PFSK-1 (cell line): ENCODE measurements around the gene CREM.

ENCODE experiments used
- FOXP2 ChIP-seq: optimal IDR thresholded peaks from 2 replicates; pipeline ENCODE3; 2011; ENCODE audit warnings: borderline replicate concordance, control low read depth, inconsistent platforms; ENCODE audit not compliant: insufficient read depth; ENCODE audit errors: extremely low read length, extremely low read depth
- POLR2AphosphoS5 ChIP-seq: IDR thresholded peaks from 2 replicates; pipeline ENCODE4 v1.6.1; 2012; ENCODE audit warnings: low read depth, mild to moderate bottlenecking, control low read depth, low read length, moderate library complexity
- SIN3A ChIP-seq: IDR thresholded peaks from 2 replicates; pipeline ENCODE4 v1.6.1; 2012; ENCODE audit warnings: mild to moderate bottlenecking, low read length, moderate library complexity, borderline replicate concordance; ENCODE audit not compliant: insufficient read depth
- TAF1 ChIP-seq: IDR thresholded peaks from 2 replicates; pipeline ENCODE4 v1.6.1; 2012; ENCODE audit warnings: low read length, control low read depth, borderline replicate concordance; ENCODE audit not compliant: insufficient read depth
- TF ChIP-seq, protein P1 (sequence below), 2 experiments: IDR thresholded peaks; 2 replicates each; pipeline versions ENCODE4 v1.6.1 to v1.8.0; 2011 to 2012; ENCODE audit warnings: low read depth in 2 of 2, low read length in 2 of 2, control low read depth in 1 of 2, inconsistent platforms in 1 of 2, mild to moderate bottlenecking in 1 of 2, moderate library complexity in 1 of 2; ENCODE audit not compliant: insufficient read depth in 1 of 2

The CREM gene

DNA sequence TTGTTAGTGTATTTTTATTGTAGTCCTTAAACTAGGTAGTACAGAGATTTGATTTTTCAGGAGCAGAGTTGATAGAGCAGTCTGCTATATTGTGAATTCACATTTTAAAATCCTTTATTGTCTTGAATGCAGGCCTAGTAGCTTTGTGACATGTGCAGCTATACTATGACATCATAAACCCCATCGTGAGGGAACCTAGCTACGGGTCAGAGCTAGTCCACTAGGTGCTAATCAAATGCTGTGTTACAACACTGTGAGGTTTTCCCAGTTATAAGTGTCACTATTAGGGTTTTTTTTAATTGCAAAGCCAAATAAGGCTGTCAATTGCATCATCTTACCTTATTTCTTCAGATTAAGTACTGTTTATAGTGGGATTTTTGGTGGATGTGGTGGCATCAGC is 40.7 kb downstream of the CREM start:
- TF ChIP-seq, protein P1, sequence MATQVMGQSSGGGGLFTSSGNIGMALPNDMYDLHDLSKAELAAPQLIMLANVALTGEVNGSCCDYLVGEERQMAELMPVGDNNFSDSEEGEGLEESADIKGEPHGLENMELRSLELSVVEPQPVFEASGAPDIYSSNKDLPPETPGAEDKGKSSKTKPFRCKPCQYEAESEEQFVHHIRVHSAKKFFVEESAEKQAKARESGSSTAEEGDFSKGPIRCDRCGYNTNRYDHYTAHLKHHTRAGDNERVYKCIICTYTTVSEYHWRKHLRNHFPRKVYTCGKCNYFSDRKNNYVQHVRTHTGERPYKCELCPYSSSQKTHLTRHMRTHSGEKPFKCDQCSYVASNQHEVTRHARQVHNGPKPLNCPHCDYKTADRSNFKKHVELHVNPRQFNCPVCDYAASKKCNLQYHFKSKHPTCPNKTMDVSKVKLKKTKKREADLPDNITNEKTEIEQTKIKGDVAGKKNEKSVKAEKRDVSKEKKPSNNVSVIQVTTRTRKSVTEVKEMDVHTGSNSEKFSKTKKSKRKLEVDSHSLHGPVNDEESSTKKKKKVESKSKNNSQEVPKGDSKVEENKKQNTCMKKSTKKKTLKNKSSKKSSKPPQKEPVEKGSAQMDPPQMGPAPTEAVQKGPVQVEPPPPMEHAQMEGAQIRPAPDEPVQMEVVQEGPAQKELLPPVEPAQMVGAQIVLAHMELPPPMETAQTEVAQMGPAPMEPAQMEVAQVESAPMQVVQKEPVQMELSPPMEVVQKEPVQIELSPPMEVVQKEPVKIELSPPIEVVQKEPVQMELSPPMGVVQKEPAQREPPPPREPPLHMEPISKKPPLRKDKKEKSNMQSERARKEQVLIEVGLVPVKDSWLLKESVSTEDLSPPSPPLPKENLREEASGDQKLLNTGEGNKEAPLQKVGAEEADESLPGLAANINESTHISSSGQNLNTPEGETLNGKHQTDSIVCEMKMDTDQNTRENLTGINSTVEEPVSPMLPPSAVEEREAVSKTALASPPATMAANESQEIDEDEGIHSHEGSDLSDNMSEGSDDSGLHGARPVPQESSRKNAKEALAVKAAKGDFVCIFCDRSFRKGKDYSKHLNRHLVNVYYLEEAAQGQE (IDR thresholded peaks at IDR 0.05; ENCODE audit: insufficient read depth in 1 of 2, low read depth in 2 of 2, low read length in 2 of 2): no peak
- TF ChIP-seq SIN3A (no peak), POLR2AphosphoS5 (no peak), FOXP2 (no peak), TAF1 (no peak)

DNA sequence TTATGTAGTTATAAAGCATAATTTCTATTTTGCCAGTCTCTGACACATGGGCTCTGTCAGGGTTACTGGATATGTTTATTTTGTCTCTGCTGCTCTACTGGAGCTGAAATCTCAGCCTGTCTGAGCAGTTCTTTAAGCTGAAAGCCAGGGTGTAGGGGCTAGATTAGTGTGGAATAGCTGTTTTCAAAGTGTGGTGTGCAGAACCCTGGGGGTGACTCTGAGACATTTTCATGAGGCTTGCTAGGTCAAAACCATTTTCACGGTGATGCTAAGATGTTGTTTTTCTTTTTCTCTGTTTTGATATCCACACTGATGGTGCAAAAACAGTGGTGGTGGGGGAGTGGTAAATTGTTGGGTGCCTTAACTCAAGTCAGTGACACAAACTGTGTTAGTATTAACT is 45.5 kb downstream of the CREM start:
- TF ChIP-seq, protein P1 (IDR thresholded peaks at IDR 0.05; ENCODE audit: insufficient read depth in 1 of 2, low read depth in 2 of 2, low read length in 2 of 2): no peak
- no peak for TF ChIP-seq SIN3A
- TF ChIP-seq TAF1: no peak

DNA sequence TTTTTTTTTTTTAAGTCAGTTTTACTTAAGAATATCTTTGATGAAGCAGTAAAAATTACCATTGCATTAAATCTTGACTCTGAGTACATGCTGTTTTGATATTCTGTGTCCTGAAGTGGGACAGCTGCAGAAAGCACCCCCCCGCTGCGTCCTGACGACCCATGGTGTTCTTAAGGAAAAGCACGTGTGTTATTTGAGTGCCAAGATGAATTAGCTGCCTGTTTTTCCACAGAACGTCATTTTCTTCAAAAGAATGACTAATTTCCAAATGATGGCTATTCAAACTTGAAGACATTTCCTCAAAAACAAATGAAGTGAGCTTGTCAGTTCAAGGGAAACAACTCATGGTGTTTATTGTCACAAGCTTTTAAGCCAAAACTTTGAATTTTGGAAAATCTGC is 45.9 kb downstream of the CREM start:
- TF ChIP-seq TAF1: no peak
- TF ChIP-seq, protein P1 (IDR thresholded peaks at IDR 0.05; ENCODE audit: insufficient read depth in 1 of 2, low read depth in 2 of 2, low read length in 2 of 2): no peak

DNA sequence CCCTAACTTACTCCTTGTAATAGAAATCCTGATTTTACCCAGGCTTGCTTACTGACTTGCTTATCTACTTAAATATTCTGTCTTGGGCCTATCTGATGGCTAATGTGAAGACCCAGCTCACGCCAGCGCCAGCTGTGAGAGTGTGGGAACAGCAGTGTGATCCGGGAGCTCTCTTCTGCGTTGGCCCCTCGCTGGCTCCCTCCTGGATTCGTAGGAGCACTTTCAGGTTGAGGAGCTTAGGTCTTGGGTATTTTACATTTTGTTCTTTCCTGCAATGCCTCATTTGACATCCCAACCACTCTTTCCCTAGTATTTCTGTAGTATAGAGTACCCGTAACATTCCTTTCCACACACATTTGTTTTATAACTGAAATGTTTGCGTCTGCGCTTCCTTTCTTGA is 51.7 kb downstream of the CREM start:
- no peak for TF ChIP-seq SIN3A
- TF ChIP-seq, protein P1 (IDR thresholded peaks at IDR 0.05; ENCODE audit: insufficient read depth in 1 of 2, low read depth in 2 of 2, low read length in 2 of 2): no peak
- no peak for TF ChIP-seq POLR2AphosphoS5
- TF ChIP-seq FOXP2: no peak
- no peak for TF ChIP-seq TAF1

DNA sequence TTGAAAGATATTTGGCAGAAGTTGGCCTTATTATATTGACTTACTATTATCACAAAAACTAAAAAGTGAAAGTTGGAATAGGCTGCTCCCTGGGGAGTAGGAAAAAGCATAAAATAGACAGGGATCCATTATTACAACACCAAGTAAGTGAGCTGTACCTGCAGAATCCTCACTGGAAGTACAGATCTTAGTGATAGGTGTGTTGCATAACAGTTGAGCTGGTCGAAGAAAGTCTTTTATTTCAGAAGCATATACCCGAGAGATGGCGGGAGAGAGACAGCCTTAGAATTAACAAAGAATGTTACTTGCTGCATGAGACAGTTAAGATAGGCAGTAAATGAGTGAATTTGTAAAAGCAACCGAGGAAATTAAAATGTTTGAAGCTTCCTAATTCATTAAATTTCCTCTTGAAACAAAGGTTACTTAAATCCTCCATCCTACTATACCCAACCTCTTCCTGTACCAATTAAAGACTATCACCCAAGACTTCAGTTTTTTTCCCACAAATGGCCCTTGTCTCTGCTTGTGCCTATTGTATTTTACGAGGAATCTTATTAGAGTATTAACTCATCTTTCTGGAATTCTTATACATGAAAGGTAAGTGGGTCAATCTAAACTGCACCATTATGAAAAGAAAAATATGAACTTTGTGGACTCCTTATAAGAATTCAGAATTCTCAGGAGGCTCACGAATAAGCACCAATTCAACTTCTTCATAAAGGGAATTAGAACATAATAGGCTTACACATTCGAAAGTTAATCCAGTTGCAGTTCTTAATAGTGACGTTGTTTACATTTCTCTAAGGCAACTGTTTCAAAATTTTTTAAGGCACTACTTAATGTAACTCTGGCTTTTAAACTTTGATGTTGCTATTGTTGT is 56.2 kb downstream of the CREM start:
- TF ChIP-seq SIN3A: no peak
- TF ChIP-seq, protein P1 (IDR thresholded peaks at IDR 0.05; ENCODE audit: insufficient read depth in 1 of 2, low read depth in 2 of 2, low read length in 2 of 2): no peak
- no peak for TF ChIP-seq FOXP2
- TF ChIP-seq TAF1: no peak
- TF ChIP-seq POLR2AphosphoS5: no peak
